ENCODE measurements around the gene D2HGDH.

DNA sequence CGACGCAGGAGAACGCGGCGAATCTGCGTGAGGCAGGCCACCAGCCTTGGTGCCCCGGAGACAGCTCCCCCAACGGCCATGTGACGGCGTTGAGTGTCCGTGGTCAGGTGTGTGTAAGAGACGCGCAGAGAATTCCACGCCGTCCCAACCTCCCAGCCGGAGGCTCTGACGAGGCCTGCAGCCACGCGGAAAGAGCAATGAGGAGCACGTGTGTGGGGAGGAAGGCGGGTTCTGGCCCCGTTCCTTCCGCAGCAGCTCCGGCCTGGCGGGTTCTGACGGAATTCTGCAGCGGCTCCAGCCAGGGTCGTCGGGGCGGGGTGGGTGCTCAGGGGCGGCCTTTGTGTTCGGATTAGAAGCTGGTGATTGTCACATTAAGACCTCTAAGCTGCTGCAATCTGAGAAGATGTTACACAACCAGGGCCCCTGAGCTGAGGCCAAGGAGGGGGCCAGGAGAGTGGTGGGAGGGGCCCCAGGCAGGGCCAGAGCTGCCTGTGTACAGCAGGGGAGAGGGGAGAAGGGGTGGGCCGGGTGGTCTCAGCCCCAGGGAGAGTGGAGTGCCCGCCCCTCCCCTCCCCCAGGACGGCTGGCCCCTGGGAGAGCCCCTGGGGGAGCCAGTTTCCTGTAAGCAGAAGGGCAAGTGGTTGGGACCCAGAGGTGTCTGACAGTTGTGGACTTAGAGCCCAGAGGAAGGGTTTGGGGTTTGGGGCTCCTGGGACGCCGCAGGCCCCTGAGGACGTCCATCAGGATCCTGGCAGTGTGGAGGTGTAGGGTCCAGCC lies 37.0 kb downstream of the D2HGDH start:
- TF ChIP-seq, protein P1, sequence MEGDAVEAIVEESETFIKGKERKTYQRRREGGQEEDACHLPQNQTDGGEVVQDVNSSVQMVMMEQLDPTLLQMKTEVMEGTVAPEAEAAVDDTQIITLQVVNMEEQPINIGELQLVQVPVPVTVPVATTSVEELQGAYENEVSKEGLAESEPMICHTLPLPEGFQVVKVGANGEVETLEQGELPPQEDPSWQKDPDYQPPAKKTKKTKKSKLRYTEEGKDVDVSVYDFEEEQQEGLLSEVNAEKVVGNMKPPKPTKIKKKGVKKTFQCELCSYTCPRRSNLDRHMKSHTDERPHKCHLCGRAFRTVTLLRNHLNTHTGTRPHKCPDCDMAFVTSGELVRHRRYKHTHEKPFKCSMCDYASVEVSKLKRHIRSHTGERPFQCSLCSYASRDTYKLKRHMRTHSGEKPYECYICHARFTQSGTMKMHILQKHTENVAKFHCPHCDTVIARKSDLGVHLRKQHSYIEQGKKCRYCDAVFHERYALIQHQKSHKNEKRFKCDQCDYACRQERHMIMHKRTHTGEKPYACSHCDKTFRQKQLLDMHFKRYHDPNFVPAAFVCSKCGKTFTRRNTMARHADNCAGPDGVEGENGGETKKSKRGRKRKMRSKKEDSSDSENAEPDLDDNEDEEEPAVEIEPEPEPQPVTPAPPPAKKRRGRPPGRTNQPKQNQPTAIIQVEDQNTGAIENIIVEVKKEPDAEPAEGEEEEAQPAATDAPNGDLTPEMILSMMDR (IDR thresholded peaks at IDR 0.05 in 4 of 5, conservative IDR thresholded peaks at IDR 0.05 in 1 of 5): no peak
- TF ChIP-seq POLR2A (IDR thresholded peaks at IDR 0.05): no peak
